Tibial nerve (tissue), 4 donors: ENCODE measurements around the gene PSTK.

Experiments
- EP300 ChIP-seq, 2 donors: sonication (generic); formaldehyde crosslinking; IDR thresholded peaks; one replicate each; pipeline ENCODE4 v1.6.1; 2017; ENCODE audit warnings: antibody characterized with exemption in 2 of 2, mild to moderate bottlenecking in 1 of 2
- POLR2A ChIP-seq, 2 donors: fragments of 450-650 bp; IDR thresholded peaks; one replicate each; pipeline ENCODE4 v1.6.1; 2017; ENCODE audit warnings: antibody characterized with exemption in 2 of 2, mild to moderate bottlenecking in 2 of 2, moderate library complexity in 2 of 2
- TF ChIP-seq, protein P1 (sequence below), 5 experiments: fragments of 200-600 bp in 3 of 5; fragments of 450-650 bp in 2 of 5; sonication (generic) in 3 of 5; IDR thresholded peaks; one replicate each; pipeline ENCODE4 v1.5.1; 2016 to 2019; ENCODE audit warnings: antibody characterized with exemption in 5 of 5, mild to moderate bottlenecking in 3 of 5, moderate library complexity in 2 of 5

DNA sequence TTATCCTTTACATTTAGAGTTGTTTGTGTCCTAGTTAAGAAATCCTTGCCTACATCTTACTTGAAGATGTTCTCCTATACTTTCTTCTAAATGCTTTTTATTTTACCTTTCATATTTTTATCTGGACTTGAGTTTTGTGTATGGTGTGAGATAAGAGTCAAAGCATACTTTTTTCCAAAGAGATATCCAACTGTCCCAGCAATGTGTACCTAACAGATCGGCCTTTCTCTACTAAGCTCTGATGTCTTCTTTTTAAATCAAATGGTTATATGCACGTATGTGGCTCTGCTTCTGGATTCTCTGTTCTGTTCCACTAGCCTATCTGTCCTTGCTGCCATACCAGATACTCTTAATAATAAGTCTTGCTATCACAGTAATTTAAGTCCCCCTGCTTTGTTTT is 21.2 kb downstream of the PSTK start:
- TF ChIP-seq, protein P1, sequence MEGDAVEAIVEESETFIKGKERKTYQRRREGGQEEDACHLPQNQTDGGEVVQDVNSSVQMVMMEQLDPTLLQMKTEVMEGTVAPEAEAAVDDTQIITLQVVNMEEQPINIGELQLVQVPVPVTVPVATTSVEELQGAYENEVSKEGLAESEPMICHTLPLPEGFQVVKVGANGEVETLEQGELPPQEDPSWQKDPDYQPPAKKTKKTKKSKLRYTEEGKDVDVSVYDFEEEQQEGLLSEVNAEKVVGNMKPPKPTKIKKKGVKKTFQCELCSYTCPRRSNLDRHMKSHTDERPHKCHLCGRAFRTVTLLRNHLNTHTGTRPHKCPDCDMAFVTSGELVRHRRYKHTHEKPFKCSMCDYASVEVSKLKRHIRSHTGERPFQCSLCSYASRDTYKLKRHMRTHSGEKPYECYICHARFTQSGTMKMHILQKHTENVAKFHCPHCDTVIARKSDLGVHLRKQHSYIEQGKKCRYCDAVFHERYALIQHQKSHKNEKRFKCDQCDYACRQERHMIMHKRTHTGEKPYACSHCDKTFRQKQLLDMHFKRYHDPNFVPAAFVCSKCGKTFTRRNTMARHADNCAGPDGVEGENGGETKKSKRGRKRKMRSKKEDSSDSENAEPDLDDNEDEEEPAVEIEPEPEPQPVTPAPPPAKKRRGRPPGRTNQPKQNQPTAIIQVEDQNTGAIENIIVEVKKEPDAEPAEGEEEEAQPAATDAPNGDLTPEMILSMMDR (IDR thresholded peaks at IDR 0.05): no peak
- TF ChIP-seq EP300 (IDR thresholded peaks at IDR 0.05) (no peak), POLR2A (IDR thresholded peaks at IDR 0.05) (no peak)
